Lower leg skin (tissue), 3 donors: ENCODE measurements around the gene TXNL4A.

ENCODE experiments used
- CTCF ChIP-seq, 3 donors: fragments of 450-650 bp; IDR thresholded peaks; one replicate each; pipeline ENCODE4 v1.5.1; 2016; ENCODE audit warnings: antibody characterized with exemption in 3 of 3, mild to moderate bottlenecking in 3 of 3, moderate library complexity in 2 of 3
- POLR2A ChIP-seq, 2 donors: fragments of 450-650 bp; IDR thresholded peaks; one replicate each; pipeline ENCODE4 v1.6.1; 2016 to 2017; ENCODE audit warnings: antibody characterized with exemption in 2 of 2, mild to moderate bottlenecking in 1 of 2, moderate library complexity in 1 of 2

GRCh38 chr18:79936641-79937040 lies 51.7 kb downstream of the TXNL4A start:
- TF ChIP-seq CTCF (IDR thresholded peaks at IDR 0.05) (no peak), POLR2A (IDR thresholded peaks at IDR 0.05) (no peak)
